Neuronal stem cell (in vitro differentiated cells): ENCODE results near the gene VWCE.

Source experiments
- DNase-seq: peaks from one replicate; pipeline ENCODE4 v3.0.0-alpha.2; 2013; ENCODE audit warnings: low spot score
- H2AFZ ChIP-seq: one replicate; pipeline ENCODE4 v1.6.1; 2013; ENCODE audit warnings: mild to moderate bottlenecking, low read length, inconsistent platforms
- H2AK5ac ChIP-seq: 2 replicates; pipeline ENCODE4 v1.6.1; 2013; ENCODE audit warnings: low read depth, mild to moderate bottlenecking, inconsistent platforms, low read length, moderate library complexity, mixed read lengths
- H2BK120ac ChIP-seq: 2 replicates; pipeline ENCODE4 v1.6.1; 2013; ENCODE audit warnings: low read depth, mild to moderate bottlenecking, inconsistent platforms, low read length, moderate library complexity, mixed read lengths
- H2BK12ac ChIP-seq: one replicate; pipeline ENCODE4 v1.6.1; 2013; ENCODE audit warnings: low read length, inconsistent platforms
- H2BK15ac ChIP-seq: 2 replicates; pipeline ENCODE4 v1.6.1; 2013; ENCODE audit warnings: mild to moderate bottlenecking, low read length, inconsistent platforms, mixed read lengths
- H2BK5ac ChIP-seq: one replicate; pipeline ENCODE4 v1.6.1; 2013; ENCODE audit warnings: inconsistent platforms, mild to moderate bottlenecking, low read length, moderate library complexity
- H3K14ac ChIP-seq: one replicate; pipeline ENCODE4 v1.6.1; 2013; ENCODE audit warnings: low read length, inconsistent platforms
- H3K18ac ChIP-seq: 2 replicates; pipeline ENCODE4 v1.6.1; 2013; ENCODE audit warnings: low read length, inconsistent platforms
- H3K23ac ChIP-seq: 2 replicates; pipeline ENCODE4 v1.6.1; 2013; ENCODE audit warnings: low read depth, mild to moderate bottlenecking, mixed read lengths, low read length, inconsistent platforms; ENCODE audit not compliant: poor library complexity
- H3K27ac ChIP-seq: replicated peaks from 3 replicates; pipeline ENCODE4 v1.5.1; 2013; ENCODE audit warnings: low read length, inconsistent platforms
- H3K27me3 ChIP-seq, 3 experiments: 2 replicates each; pipeline ENCODE4 v1.6.1; 2013; ENCODE audit warnings: low read length in 3 of 3, mild to moderate bottlenecking in 2 of 3, inconsistent platforms in 1 of 3, low read depth in 1 of 3, mixed read lengths in 1 of 3, moderate library complexity in 1 of 3; ENCODE audit not compliant: control insufficient read depth in 3 of 3, insufficient read depth in 3 of 3
- H3K36me3 ChIP-seq, 2 donors: replicated peaks in 1 of 2; 2 replicates each; pipeline ENCODE4 v1.6.1; 2013; ENCODE audit warnings: low read length in 2 of 2; ENCODE audit not compliant: control insufficient read depth in 2 of 2, insufficient read depth in 2 of 2
- H3K4ac ChIP-seq: 2 replicates; pipeline ENCODE4 v1.6.1; 2013; ENCODE audit warnings: inconsistent platforms, mild to moderate bottlenecking, low read length, moderate library complexity
- H3K4me1 ChIP-seq, 2 donors: 1 replicate in 1 of 2; 2 replicates in 1 of 2; pipeline ENCODE4 v1.6.1; 2013; ENCODE audit warnings: low read length in 2 of 2, low read depth in 1 of 2; ENCODE audit not compliant: control insufficient read depth in 2 of 2, insufficient read depth in 1 of 2
- H3K4me2 ChIP-seq: one replicate; pipeline ENCODE4 v1.6.1; 2013; ENCODE audit warnings: mild to moderate bottlenecking, low read length, inconsistent platforms; ENCODE audit not compliant: insufficient read depth, poor library complexity, severe bottlenecking
- H3K4me3 ChIP-seq, 2 donors: 2 replicates each; pipeline ENCODE4 v1.5.1; 2013; ENCODE audit warnings: low read length in 2 of 2, mild to moderate bottlenecking in 2 of 2, inconsistent platforms in 1 of 2, moderate library complexity in 1 of 2
- H3K79me1 ChIP-seq: one replicate; pipeline ENCODE4 v1.6.1; 2013; ENCODE audit warnings: low read depth, mild to moderate bottlenecking, inconsistent platforms, low read length, moderate library complexity
- H3K9ac ChIP-seq: one replicate; pipeline ENCODE4 v1.6.1; 2013; ENCODE audit warnings: mild to moderate bottlenecking, low read depth, low read length, inconsistent platforms; ENCODE audit not compliant: poor library complexity
- H3K9me3 ChIP-seq, 2 donors: replicated peaks in 1 of 2; 2 replicates each; pipeline versions ENCODE3 to v1.6.1; 2013; ENCODE audit warnings: low read length in 2 of 2, mild to moderate bottlenecking in 2 of 2, inconsistent platforms in 1 of 2, low read depth in 1 of 2, mixed read lengths in 1 of 2, moderate library complexity in 1 of 2; ENCODE audit not compliant: control insufficient read depth in 2 of 2, insufficient read depth in 1 of 2
- H4K8ac ChIP-seq: one replicate; pipeline ENCODE4 v1.6.1; 2013; ENCODE audit warnings: low read depth, mild to moderate bottlenecking, inconsistent platforms, low read length, moderate library complexity
- H4K91ac ChIP-seq: one replicate; pipeline ENCODE4 v1.6.1; 2013; ENCODE audit warnings: low read length, low read depth, mild to moderate bottlenecking, inconsistent platforms; ENCODE audit not compliant: poor library complexity
- WGBS, 2 donors: extraction: QIAGEN DNeasy Blood & Tissue Kit; methylation state at CpG; one replicate each; pipeline ENCODE4 v1.1.7; 2013; ENCODE audit warnings: missing lambda C conversion rate in 2 of 2, mixed read lengths in 1 of 2; ENCODE audit not compliant: insufficient read length in 2 of 2, insufficient replicate concordance in 1 of 2; ENCODE audit errors: extremely low coverage in 2 of 2; 5-methylcytosine and 5-hydroxymethylcytosine counted together

Gene VWCE

GRCh38 chr11:61309739-61310138 lies 14.6 kb upstream of the VWCE start:
- Histone ChIP-seq H3K23ac (no peak overlapping the region), H3K14ac (no peak overlapping the region), H3K4ac (no peak overlapping the region), H2BK120ac (no peak overlapping the region), H2BK15ac (no peak overlapping the region), H3K4me3 (no peak overlapping the region), H2AK5ac (no peak overlapping the region), H3K18ac (no peak overlapping the region), H3K27me3 (no peaks in the 10 kb centered on the region), H3K9me3 (no peaks in the 10 kb centered on the region), H2BK12ac (no peak overlapping the region), H2AFZ (no peak overlapping the region), H3K9ac (no peak overlapping the region), H3K79me1 (no peaks in the 10 kb centered on the region), H3K4me1 (no peaks in the 10 kb centered on the region), H3K4me2 (no peak overlapping the region), H2BK5ac (no peak overlapping the region), H3K36me3 (peaks cover 62 to 99% of the 10 kb centered on the region in 2 donors), H4K91ac (no peak overlapping the region), H3K27ac (no peak overlapping the region), H4K8ac (no peak overlapping the region)
- no peak for DNase-seq
- WGBS, 2 donors = no CpG with 5 or more reads among the region's 7 CpGs

- Histone ChIP-seq H4K8ac (no peak overlapping the region), H3K4me2 (no peak overlapping the region), H3K9me3 (no peaks in the 10 kb centered on the region), H2AFZ (no peak overlapping the region), H2AK5ac (no peak overlapping the region), H3K18ac (no peak overlapping the region), H3K27me3 (no peaks in the 10 kb centered on the region), H3K4ac (no peak overlapping the region), H3K36me3 (peaks cover 58 to 98% of the 10 kb centered on the region in 2 donors), H2BK120ac (no peak overlapping the region), H2BK12ac (no peak overlapping the region), H3K79me1 (no peaks in the 10 kb centered on the region), H2BK5ac (no peak overlapping the region), H3K23ac (no peak overlapping the region), H3K9ac (no peak overlapping the region), H3K14ac (no peak overlapping the region), H2BK15ac (no peak overlapping the region), H3K27ac (no peak overlapping the region), H3K4me3 (no peak overlapping the region), H4K91ac (no peak overlapping the region), H3K4me1 (no peaks in the 10 kb centered on the region)
- no peak for DNase-seq
- no CpG with 5 or more reads among the region's 4 CpGs for WGBS, 2 donors
Observed at GRCh38 chr11:61309141-61309540, 14.0 kb upstream of the VWCE start.

- no peak overlapping the region for H2BK15ac ChIP-seq
- H2BK120ac ChIP-seq = no peak overlapping the region
- H2AFZ ChIP-seq = no peak overlapping the region
- H2BK12ac ChIP-seq = no peak overlapping the region
- no peaks in the 10 kb centered on the region for H3K79me1 ChIP-seq
- H2AK5ac ChIP-seq = no peak overlapping the region
- H4K91ac ChIP-seq = no peak overlapping the region
- H3K4me2 ChIP-seq = no peak overlapping the region
- no peak for DNase-seq
- H3K4ac ChIP-seq = no peak overlapping the region
- H4K8ac ChIP-seq = no peak overlapping the region
- H3K18ac ChIP-seq = no peak overlapping the region
- H3K4me3 ChIP-seq = no peak overlapping the region
- no CpG with 5 or more reads among the region's 1 CpG for WGBS, 2 donors
- peaks cover 58 to 99% of the 10 kb centered on the region in 2 donors for H3K36me3 ChIP-seq
- H3K9me3 ChIP-seq = no peaks in the 10 kb centered on the region
- no peaks in the 10 kb centered on the region for H3K27me3 ChIP-seq
- H3K9ac ChIP-seq = no peak overlapping the region
- H3K4me1 ChIP-seq = no peaks in the 10 kb centered on the region
- H3K27ac ChIP-seq = no peak overlapping the region
- no peak overlapping the region for H2BK5ac ChIP-seq
- H3K23ac ChIP-seq = no peak overlapping the region
- no peak overlapping the region for H3K14ac ChIP-seq
Observed at GRCh38 chr11:61307354-61307753, 12.2 kb upstream of the VWCE start.

- no CpG with 5 or more reads among the region's 1 CpG for WGBS, 2 donors
- no peak overlapping the region for H3K4ac ChIP-seq
Observed at GRCh38 chr11:61306221-61306620, 11.1 kb upstream of the VWCE start.

More at GRCh38 chr11:61306221-61306620, 11.1 kb upstream of the VWCE start:
- Histone ChIP-seq H3K23ac (no peak overlapping the region), H4K8ac (no peak overlapping the region), H3K36me3 (peaks cover 59 to 99% of the 10 kb centered on the region in 2 donors), H2BK5ac (no peak overlapping the region), H3K14ac (no peak overlapping the region), H3K27me3 (no peaks in the 10 kb centered on the region), H3K4me2 (no peak overlapping the region), H4K91ac (no peak overlapping the region), H2AK5ac (no peak overlapping the region), H2BK15ac (no peak overlapping the region), H2BK12ac (no peak overlapping the region), H3K79me1 (no peaks in the 10 kb centered on the region), H3K9ac (no peak overlapping the region), H2BK120ac (no peak overlapping the region), H3K4me1 (no peaks in the 10 kb centered on the region), H2AFZ (no peak overlapping the region), H3K9me3 (no peaks in the 10 kb centered on the region), H3K4me3 (no peak overlapping the region), H3K27ac (no peak overlapping the region), H3K18ac (no peak overlapping the region)
- no peak for DNase-seq
